ENCODE measurements around the gene COMT. TPM values are rescaled to one million over a fixed set of nuclear protein-coding genes. Genes with fewer than 3 reads are reported as not detected.

COMT gene
- total RNA-seq, 1 donor from 2014 or later = 186 TPM

DNA sequence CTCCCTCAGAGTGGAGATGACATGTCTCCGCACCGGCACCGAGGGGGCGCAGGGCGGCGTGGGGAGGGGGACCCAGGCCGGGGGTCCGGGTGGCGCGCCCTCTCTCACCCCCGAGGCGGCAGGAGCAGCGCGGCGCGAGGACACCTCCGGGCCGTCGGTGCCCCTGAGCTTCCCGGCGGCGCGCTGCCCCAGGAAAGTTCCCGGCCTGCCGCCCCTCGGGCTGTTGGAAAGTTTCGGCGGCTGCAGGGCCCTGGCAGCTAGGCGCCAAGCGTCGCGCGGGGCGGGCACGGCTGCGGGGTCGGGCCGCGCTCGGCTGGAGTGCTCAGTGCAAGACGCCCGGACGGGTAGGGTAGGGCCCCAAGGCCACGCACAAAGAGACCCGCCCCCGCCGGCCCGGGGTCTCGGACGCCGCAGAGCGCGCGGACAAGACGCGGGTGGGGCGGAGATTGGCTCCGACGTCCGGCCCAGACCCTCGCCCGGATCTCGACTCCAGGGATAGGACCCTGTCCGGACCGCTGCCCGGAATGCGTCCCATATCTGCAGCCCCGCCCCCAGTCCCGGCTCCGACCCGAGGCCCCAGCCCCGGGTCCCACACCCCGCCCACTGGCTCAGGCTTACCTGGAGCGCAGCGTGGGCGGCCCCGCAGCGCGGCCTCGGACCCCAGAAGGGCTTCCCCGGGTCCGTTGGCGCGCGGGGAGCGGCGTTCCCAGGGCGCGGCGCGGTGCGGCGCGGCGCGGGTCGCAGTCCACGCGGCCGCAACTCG lies 74.6 kb downstream of the COMT start:
- Mint-ChIP-seq H3K27ac (ENCODE audit: unreplicated experiment) (no peak overlapping the region), H3K4me3 (ENCODE audit: unreplicated experiment) (peak overlapping the region; percentile 12), H3K36me3 (ENCODE audit: low read depth) (no peaks in the 10 kb centered on the region), H3K9me3 (ENCODE audit: low read depth) (no peaks in the 10 kb centered on the region), H3K4me1 (ENCODE audit: low read depth) (peaks cover 5% of the 10 kb centered on the region), H3K27me3 (ENCODE audit: low read depth) (peaks cover 3% of the 10 kb centered on the region)
- TF ChIP-seq, protein P1, sequence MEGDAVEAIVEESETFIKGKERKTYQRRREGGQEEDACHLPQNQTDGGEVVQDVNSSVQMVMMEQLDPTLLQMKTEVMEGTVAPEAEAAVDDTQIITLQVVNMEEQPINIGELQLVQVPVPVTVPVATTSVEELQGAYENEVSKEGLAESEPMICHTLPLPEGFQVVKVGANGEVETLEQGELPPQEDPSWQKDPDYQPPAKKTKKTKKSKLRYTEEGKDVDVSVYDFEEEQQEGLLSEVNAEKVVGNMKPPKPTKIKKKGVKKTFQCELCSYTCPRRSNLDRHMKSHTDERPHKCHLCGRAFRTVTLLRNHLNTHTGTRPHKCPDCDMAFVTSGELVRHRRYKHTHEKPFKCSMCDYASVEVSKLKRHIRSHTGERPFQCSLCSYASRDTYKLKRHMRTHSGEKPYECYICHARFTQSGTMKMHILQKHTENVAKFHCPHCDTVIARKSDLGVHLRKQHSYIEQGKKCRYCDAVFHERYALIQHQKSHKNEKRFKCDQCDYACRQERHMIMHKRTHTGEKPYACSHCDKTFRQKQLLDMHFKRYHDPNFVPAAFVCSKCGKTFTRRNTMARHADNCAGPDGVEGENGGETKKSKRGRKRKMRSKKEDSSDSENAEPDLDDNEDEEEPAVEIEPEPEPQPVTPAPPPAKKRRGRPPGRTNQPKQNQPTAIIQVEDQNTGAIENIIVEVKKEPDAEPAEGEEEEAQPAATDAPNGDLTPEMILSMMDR (IDR thresholded peaks at IDR 0.05) = no peak
- no peak for DNase-seq (ENCODE audit: low spot score)

DNA sequence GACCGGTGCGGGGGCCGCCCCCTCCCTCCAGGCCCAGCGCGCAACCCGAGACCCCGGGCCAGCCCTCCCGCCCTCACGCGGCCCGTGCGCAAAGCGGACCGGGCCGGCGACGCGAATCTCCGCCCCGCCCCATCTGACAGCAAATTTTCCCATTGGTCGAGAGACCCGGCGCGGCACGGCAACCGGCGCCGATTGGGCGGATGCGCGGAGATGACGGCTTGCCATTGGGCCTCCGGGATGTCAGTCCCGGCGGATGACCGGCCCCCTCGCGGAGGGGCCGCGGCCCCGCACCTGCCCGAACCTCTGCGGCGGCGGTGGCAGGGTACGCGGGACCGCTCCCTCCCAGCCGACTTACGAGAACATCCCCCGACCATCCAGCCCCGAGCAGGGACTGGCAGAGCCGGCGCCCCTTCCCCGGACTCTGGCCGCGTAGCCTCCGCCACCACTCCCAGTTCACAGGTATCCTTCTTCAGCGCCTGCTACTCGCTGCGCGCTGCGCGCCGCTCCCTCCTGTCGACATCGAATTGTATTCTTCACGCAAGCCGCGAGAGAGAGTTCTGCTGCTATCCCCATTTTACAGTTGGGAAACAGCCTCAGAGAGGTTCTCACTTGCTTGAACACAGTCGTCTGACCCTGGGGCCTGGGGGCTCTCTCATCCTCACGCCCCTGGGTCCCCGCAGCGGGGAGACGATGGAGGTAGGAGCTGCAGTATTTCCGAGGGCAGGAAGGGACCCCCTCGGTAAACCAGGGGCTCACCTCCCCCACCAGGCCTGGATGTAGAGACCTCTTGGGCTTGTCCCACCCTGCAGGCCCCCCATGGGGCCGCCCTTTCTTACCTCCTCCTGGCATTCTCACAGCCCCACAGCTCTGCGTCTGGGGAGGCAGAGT lies 75.4 kb downstream of the COMT start, which contains the start of gene ARVCF:
Gene ARVCF (minus strand): TSS at position 90 of the 888 bp plus-strand sequence. CDS start 26,029 bp downstream, outside the sequence.
- Mint-ChIP-seq H3K9me3 (ENCODE audit: low read depth) (no peaks in the 10 kb centered on the region), H3K4me3 (ENCODE audit: unreplicated experiment) (peak within 1 kb of the TSS; percentile 67), H3K27me3 (ENCODE audit: low read depth) (peaks cover 3% of the 10 kb centered on the region), H3K36me3 (ENCODE audit: low read depth) (no peaks in the 10 kb centered on the region), H3K27ac (ENCODE audit: unreplicated experiment) (no peak within 1 kb of the TSS), H3K4me1 (ENCODE audit: low read depth) (peaks cover 9% of the 10 kb centered on the region)
- TF ChIP-seq, protein P1 (IDR thresholded peaks at IDR 0.05) = peak; percentile 34
- DNase-seq (ENCODE audit: low spot score) = no peak

DNA sequence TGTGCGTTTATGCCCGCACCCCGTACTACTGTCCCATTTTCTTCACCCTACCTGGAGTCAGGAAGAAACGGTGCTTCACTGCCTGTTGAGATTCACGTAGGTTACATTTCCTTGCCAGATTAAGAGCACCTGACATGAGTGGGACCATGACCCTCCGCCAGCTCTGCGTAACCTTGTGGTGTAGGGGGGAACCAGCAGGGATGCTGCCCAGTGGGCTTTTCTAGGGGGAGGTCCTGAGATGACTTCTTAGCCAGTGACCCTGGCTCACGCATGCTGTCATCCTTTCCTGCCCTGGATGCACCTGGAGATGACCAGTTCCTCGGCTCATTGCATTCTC lies 76.0 kb downstream of the COMT start:
- peaks cover 16% of the 10 kb centered on the region for H3K4me1 Mint-ChIP-seq (ENCODE audit: low read depth)
- H3K27ac Mint-ChIP-seq (ENCODE audit: unreplicated experiment) = no peak overlapping the region
- no peak for DNase-seq (ENCODE audit: low spot score)
- no peaks in the 10 kb centered on the region for H3K36me3 Mint-ChIP-seq (ENCODE audit: low read depth)
- TF ChIP-seq, protein P1 (IDR thresholded peaks at IDR 0.05) = no peak
- H3K27me3 Mint-ChIP-seq (ENCODE audit: low read depth) = peaks cover 3% of the 10 kb centered on the region
- H3K9me3 Mint-ChIP-seq (ENCODE audit: low read depth) = no peaks in the 10 kb centered on the region
- H3K4me3 Mint-ChIP-seq (ENCODE audit: unreplicated experiment) = peak overlapping the region; percentile 67

DNA sequence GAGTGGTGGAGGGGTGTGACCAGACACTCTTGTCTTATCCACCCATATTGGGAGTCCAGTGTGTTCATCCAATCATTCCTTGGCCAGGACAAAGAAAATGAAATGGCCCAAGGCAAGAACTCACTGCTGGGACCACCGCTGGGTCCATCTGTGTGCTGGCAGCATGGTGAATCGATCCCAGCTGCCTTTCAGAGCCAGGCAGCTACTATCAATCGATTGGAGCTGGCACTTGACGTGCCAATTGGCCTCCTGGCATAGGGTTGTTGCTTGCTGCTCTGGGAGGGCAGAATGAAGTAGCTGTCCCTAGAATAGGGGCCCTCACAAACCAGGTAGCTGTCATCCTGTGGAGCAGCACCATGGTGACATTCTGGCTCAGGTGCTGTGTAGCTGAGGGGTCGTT lies 76.4 kb downstream of the COMT start:
- no peak for DNase-seq (ENCODE audit: low spot score)

More for the DNA sequence above, 76.4 kb downstream of the COMT start:
- Mint-ChIP-seq H3K27ac (ENCODE audit: unreplicated experiment) (no peak overlapping the region), H3K4me3 (ENCODE audit: unreplicated experiment) (peak overlapping the region; percentile 67), H3K36me3 (ENCODE audit: low read depth) (no peaks in the 10 kb centered on the region), H3K4me1 (ENCODE audit: low read depth) (peaks cover 16% of the 10 kb centered on the region), H3K9me3 (ENCODE audit: low read depth) (no peaks in the 10 kb centered on the region), H3K27me3 (ENCODE audit: low read depth) (peaks cover 3% of the 10 kb centered on the region)
- TF ChIP-seq, protein P1 (IDR thresholded peaks at IDR 0.05) = no peak

Small RNA genes within 50 kb of the gene (microRNA-seq; reads per million reads assigned to microRNA genes)
- gene MIR4761 (ENCODE audit: borderline number of aligned reads) = not detected

Other genes with a start within 250 kb of the COMT start
- 113 to 214 TPM (median 197 TPM) in 3 replicates for gene SEPTIN5, start 227.3 kb upstream of the COMT start, total RNA-seq
- 36.4 to 63.4 TPM (median 56.0 TPM) in 3 replicates for gene GP1BB, start 218.2 kb upstream of the COMT start, total RNA-seq
- gene TBX1, start 181.0 kb upstream of the COMT start, total RNA-seq = 0.28 to 20.8 TPM in 2 of 3 replicates, not detected in the other
- gene GNB1L, start 86.9 kb upstream of the COMT start, total RNA-seq = 4.9 to 5.3 TPM (median 5.0 TPM) in 3 replicates
- gene RTL10, start 86.9 kb upstream of the COMT start, total RNA-seq = 15.6 to 24.5 TPM (median 18.2 TPM) in 3 replicates
- gene TXNRD2, start within 50 bp of the COMT start, total RNA-seq = 12.5 to 15.8 TPM (median 14.1 TPM) in 3 replicates
- 15.2 to 24.2 TPM (median 21.5 TPM) in 3 replicates for gene ARVCF, start 75.1 kb downstream of the COMT start, total RNA-seq
- 21.7 to 30.4 TPM (median 30.1 TPM) in 3 replicates for gene TANGO2, start 79.3 kb downstream of the COMT start, total RNA-seq
- 30.2 to 38.1 TPM (median 32.5 TPM) in 3 replicates for gene DGCR8, start 138.5 kb downstream of the COMT start, total RNA-seq
- 79.5 to 122 TPM (median 82.1 TPM) in 3 replicates for gene RANBP1, start 174.3 kb downstream of the COMT start, total RNA-seq
- 45.8 to 66.1 TPM (median 49.3 TPM) in 3 replicates for gene TRMT2A, start 175.5 kb downstream of the COMT start, total RNA-seq
- 94.2 to 100 TPM (median 95.2 TPM) in 3 replicates for gene ZDHHC8, start 190.0 kb downstream of the COMT start, total RNA-seq
- 0.36 to 5.4 TPM (median 5.3 TPM) in 3 replicates for gene CCDC188, start 209.3 kb downstream of the COMT start, total RNA-seq

Measured in chondrocyte (in vitro differentiated cells).